Right atrium auricular region (tissue), 2 donors: ENCODE data around the gene FGB. TPM values are rescaled to one million over a fixed set of nuclear protein-coding genes. Genes with fewer than 3 reads are reported as not detected.
A peak's percentile ranks its signal among the peaks of the same experiment; 100 is the strongest.

Source experiments
- DNase-seq: peaks from one replicate; pipeline ENCODE4 v3.0.0-alpha.2; 2019; ENCODE audit warnings: low spot score
- H3K27ac ChIP-seq, 2 donors: fragments of 200-600 bp; sonication (generic); 1 replicate in 1 of 2; 2 replicates in 1 of 2; pipeline ENCODE4 v1.5.1; 2016 to 2019
- H3K27me3 ChIP-seq, 2 donors: fragments of 200-600 bp; sonication (generic); one replicate each; pipeline versions ENCODE4 v1.5.1 to v1.6.0; 2017 to 2019
- H3K36me3 ChIP-seq: fragments of 200-600 bp; sonication (generic); one replicate; pipeline ENCODE4 v1.5.1; 2016
- H3K4me1 ChIP-seq, 2 donors: fragments of 200-600 bp; sonication (generic); one replicate each; pipeline versions ENCODE4 v1.5.1 to v1.6.0; 2017 to 2019
- H3K4me3 ChIP-seq, 2 donors: fragments of 200-600 bp; sonication (generic); 1 replicate in 1 of 2; 2 replicates in 1 of 2; pipeline ENCODE4 v1.5.1; 2017 to 2019; ENCODE audit warnings: mild to moderate bottlenecking in 1 of 2, moderate library complexity in 1 of 2
- H3K9me3 ChIP-seq, 2 donors: fragments of 200-600 bp; sonication (generic); one replicate each; pipeline ENCODE4 v1.5.1; 2019
- CTCF ChIP-seq, 2 donors: fragments of 200-600 bp; sonication (generic); IDR thresholded peaks; one replicate each; pipeline ENCODE4 v1.5.1; 2019; ENCODE audit warnings: antibody characterized with exemption in 2 of 2
- total RNA-seq, 2 donors: library from RNA; depleted of rRNA; stranded (reverse); fragments of >200 nt; gene quantifications; one replicate each; pipeline ENCODE4 v1.1.0, GENCODE V29; 2016

Gene FGB
- total RNA-seq, 2 donors from 2014 or later = not detected

- H3K4me3 ChIP-seq = no peak overlapping the region
- no peaks in the 10 kb centered on the region for H3K4me1 ChIP-seq
- TF ChIP-seq CTCF (IDR thresholded peaks at IDR 0.05) = peak in 1 of 2 donors; percentile 48
- no peak overlapping the region for H3K27ac ChIP-seq
- H3K36me3 ChIP-seq = no peaks in the 10 kb centered on the region
- no peaks in the 10 kb centered on the region for H3K27me3 ChIP-seq
- DNase-seq = no peak
- H3K9me3 ChIP-seq = no peaks in the 10 kb centered on the region
Observed at GRCh38 chr4:154559494-154560418, 3.1 kb upstream of the FGB start.

- DNase-seq = no peak
- Histone ChIP-seq H3K27me3 (no peaks in the 10 kb centered on the region), H3K4me3 (no peak overlapping the region), H3K4me1 (no peaks in the 10 kb centered on the region), H3K27ac (no peak overlapping the region), H3K36me3 (no peaks in the 10 kb centered on the region), H3K9me3 (no peaks in the 10 kb centered on the region)
- TF ChIP-seq CTCF (IDR thresholded peaks at IDR 0.05) = no peak
Observed at GRCh38 chr4:154560419-154560801, 2.4 kb upstream of the FGB start.

GRCh38 chr4:154560824-154561231 is 2.0 kb upstream of the FGB start:
- Histone ChIP-seq H3K27me3 (no peaks in the 10 kb centered on the region), H3K36me3 (no peaks in the 10 kb centered on the region), H3K27ac (no peak overlapping the region), H3K9me3 (no peaks in the 10 kb centered on the region), H3K4me1 (no peaks in the 10 kb centered on the region), H3K4me3 (no peak overlapping the region)
- DNase-seq = no peak
- TF ChIP-seq CTCF (IDR thresholded peaks at IDR 0.05) = no peak

GRCh38 chr4:154564311-154564710 is 1.5 kb downstream of the FGB start:
- Histone ChIP-seq H3K36me3 (no peaks in the 10 kb centered on the region), H3K9me3 (no peaks in the 10 kb centered on the region), H3K27me3 (no peaks in the 10 kb centered on the region), H3K27ac (no peak overlapping the region), H3K4me3 (no peak overlapping the region), H3K4me1 (no peaks in the 10 kb centered on the region)
- TF ChIP-seq CTCF (IDR thresholded peaks at IDR 0.05) = no peak
- no peak for DNase-seq

GRCh38 chr4:154565704-154566103 is 2.9 kb downstream of the FGB start:
- no peak for TF ChIP-seq CTCF (IDR thresholded peaks at IDR 0.05)
- Histone ChIP-seq H3K36me3 (no peaks in the 10 kb centered on the region), H3K9me3 (no peaks in the 10 kb centered on the region), H3K4me1 (no peaks in the 10 kb centered on the region), H3K27ac (no peak overlapping the region), H3K4me3 (no peak overlapping the region), H3K27me3 (no peaks in the 10 kb centered on the region)
- DNase-seq = no peak
